HG03103 (cell line): Measurements from ENCODE around the gene SLCO3A1.

Experiments used
- ATAC-seq: cut with Tn5 transposase; IDR thresholded peaks from one replicate; pipeline ENCODE4 v1.9.1; 2021; ENCODE audit warnings: low read depth; ENCODE audit not compliant: unreplicated experiment

Gene SLCO3A1

DNA sequence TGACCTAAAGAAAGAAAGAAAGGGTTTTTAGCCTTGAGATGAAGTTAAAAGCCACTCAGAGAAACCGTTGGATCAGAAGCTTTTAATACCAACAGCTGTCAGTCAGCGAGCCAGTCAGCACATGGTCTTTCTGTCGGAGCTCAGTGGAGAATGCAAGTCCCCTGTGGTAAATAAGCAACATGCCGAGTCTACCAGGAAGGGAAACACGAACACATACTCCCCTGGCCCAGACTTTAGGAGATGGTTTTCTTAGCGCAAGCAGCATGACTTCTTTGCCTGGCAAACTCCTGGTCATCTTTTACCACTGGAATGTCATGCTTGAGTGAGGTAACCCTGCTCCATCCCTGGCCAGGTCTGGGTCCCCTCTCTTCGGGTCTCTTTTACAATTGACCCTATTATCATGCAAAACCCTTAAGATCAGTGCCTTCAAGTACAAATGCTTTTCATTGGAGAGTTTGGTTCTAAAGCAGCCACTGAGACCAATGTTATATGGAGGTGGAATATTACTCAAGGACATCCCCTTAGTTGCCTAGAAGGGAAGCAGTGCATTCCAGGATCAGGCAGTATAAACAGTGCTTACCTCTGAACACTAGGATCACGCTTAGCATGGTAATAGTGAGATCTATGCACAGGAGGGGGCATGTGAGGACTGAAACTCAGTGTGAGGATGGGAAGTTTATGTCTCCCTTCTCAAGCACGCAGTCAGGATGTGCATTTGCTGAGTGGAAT lies 28.2 kb downstream of the SLCO3A1 start:
- ATAC-seq, result no peak

- ATAC-seq, result no peak
Measured at GRCh38 chr15:91882858-91883586, 29.5 kb downstream of the SLCO3A1 start.

DNA sequence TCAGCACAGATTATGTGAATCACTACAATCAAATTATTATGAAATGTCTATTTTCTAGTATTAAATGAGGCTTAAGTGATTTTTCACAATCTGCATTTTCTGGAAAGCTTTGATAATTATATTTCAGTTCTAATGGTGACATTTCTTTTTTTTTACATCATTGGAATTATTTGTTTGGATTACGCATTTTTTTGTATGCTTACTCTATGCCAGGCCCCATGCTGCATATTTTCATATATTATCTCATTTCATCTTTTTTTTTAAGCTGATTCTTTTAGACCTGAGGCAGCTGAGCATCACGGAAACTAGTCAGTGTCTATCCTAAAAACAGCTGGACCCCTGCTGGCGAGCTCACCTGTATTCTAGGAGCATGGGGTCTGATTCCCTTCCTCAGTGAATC lies 31.1 kb downstream of the SLCO3A1 start:
- ATAC-seq, result no peak

- ATAC-seq, result no peak
Measured at GRCh38 chr15:91885054-91885453, 31.5 kb downstream of the SLCO3A1 start.

GRCh38 chr15:91885714-91886270 lies 32.3 kb downstream of the SLCO3A1 start:
- ATAC-seq, result no peak

- ATAC-seq, result no peak
Measured at GRCh38 chr15:91886878-91887277, 33.4 kb downstream of the SLCO3A1 start.

DNA sequence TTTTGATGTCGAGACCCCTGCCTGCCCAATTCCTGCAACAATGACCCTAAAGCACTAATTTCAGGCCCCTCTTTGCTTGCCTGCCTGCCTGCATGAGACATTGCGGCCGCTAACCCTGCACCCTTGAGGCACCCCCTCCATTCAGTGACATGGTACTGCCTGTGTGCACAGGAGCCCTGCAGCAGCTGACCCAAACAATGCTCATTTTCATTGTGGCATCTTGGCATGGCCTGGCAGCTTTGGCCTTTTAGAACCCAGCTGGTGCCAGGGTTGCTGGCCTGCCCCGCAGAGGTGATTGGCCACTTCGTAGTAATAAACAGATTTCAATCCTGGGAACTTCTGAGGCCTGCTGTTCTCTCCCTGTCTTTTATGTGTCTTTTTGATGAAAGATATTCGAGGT lies 33.8 kb downstream of the SLCO3A1 start:
- ATAC-seq, result no peak

DNA sequence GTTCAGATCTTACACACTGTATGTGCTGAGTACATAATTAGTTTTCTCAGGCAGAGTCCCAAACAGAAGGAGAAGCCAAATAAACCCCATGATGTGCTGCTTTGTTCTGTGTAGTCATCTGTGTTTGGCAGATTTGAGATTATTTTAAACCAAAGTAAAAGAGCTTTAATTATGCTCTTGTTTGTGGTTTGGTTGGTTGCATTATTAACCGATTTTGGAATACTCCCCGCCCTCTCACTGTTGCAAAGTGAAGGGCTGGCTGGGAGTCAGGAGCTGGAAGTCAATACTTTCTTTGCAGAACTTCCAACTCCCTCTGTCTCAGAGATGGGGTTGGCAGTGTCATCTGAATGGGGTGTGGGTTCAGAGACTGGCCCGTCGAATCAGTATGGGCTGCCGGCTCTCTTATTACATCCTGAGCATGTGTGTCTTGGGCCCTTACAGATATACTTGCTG lies 34.4 kb downstream of the SLCO3A1 start:
- ATAC-seq, result no peak

DNA sequence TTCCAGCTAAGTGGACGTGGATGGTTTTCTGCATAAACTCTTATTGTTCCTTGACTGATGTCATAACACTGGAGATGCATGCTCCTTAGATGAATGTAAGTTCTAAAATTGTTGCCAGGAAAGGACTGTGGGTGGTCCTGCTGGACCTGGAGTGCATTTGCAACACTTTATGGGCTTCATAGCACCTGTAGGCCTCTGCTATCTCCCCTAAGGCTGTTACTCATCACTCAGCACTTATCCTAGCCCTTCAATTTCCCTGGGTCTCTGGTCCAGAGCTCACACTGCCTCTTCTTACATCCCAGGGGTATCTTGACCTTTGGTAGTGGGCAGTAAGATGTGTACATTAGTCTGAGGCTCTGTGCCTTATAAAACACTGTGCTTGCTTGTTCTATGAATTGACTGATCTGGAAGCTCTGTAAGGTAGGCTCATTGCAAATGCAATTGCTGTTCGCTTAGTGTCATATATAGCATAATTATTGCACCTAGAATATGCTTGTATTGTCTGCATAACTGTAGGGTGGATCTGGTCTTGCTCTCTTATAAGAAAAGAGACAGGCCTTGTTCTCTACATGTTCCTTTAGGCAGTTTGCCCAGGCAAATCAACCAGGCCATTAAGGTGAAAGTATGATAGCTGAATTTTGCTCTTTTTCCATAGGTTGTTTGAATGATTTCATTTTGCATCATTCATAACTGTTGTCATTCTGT lies 35.8 kb downstream of the SLCO3A1 start:
- no peak for ATAC-seq

- no peak for ATAC-seq
Measured at GRCh38 chr15:91890614-91891013, 37.1 kb downstream of the SLCO3A1 start.

DNA sequence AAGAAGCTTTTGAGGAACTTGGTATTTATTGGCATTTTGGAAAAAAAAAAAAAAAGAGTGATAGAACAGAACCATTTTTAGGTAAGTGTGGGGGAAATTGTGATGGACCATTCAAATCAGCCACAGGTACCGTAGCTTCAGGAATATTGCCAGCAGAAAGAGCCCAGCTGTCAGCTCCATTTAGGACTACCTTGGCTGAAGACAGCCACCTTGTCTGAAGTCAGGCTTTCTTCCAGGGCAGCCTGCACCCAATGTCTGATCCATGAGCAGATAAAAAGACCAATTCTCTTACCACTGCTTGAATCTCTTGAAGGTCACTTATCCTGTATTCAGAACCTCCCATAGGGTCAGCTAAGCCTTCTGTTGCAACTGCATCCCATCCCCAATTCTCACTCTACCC lies 37.6 kb downstream of the SLCO3A1 start:
- no peak for ATAC-seq

DNA sequence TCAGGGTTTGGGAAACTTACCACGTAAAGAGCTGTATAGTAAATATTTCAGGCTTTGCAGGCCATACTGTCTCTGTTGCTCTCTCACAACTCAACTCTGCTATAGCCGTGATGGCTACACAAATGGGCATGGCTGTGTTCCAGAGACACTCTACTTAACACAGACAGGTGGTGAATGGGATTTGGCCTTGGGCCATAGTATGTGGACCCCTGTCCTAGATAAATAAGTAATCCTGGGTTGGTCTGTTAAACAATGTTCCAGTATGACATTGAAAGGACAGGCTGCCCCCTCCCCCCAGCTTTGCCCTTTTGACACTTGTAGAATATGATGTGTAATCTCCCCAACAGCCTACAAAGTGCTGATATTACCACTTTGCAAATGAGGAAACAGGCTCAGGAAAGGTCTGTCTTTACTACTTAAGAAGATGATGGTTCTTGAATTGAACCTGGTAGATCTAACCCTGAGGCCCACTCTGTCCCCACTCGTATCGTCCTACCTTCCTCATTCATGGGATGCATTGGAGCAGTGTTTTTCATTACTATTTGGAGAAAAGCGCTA lies 38.4 kb downstream of the SLCO3A1 start:
- ATAC-seq, result no peak

DNA sequence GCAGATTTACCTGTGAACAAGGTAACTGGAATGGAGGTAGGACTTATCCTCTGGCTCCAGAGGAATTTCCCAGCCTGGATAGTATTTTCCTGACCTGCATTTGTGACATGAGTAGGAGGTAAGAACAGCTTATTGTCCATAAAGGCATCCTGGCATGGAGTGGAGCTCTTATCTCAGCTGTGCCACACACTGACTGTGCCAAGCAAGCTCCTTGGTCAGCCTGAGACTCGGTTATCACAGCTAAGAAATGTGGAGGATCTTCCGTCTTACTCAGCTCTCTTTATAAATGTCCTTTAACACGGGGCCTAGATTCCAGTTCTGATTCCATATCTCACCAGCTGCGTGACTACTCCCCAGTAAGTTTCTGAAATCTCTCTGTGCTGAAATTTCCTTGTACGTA lies 38.9 kb downstream of the SLCO3A1 start:
- no peak for ATAC-seq

GRCh38 chr15:91894606-91895005 lies 41.1 kb downstream of the SLCO3A1 start:
- ATAC-seq, result no peak

DNA sequence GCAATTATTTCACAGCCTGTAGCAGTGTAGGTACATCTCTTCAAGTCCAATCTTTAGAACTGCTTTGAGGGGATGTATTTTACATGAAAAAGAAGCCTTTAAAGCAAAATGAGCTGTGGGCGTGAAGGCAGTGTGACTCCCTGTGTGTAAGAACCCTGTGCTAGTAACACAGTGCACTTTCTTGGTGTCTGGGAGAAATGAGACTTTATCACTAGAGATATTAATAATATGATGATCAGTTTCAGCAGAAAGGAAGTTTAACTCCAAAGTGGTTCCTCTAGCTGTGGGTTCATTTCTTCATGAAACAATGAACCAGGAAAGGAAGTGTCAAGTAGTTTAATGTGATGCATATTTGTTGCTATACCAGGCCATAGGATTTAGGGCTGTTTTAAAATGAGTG lies 41.5 kb downstream of the SLCO3A1 start:
- ATAC-seq, result no peak

GRCh38 chr15:91896341-91897055 lies 43.0 kb downstream of the SLCO3A1 start:
- no peak for ATAC-seq

DNA sequence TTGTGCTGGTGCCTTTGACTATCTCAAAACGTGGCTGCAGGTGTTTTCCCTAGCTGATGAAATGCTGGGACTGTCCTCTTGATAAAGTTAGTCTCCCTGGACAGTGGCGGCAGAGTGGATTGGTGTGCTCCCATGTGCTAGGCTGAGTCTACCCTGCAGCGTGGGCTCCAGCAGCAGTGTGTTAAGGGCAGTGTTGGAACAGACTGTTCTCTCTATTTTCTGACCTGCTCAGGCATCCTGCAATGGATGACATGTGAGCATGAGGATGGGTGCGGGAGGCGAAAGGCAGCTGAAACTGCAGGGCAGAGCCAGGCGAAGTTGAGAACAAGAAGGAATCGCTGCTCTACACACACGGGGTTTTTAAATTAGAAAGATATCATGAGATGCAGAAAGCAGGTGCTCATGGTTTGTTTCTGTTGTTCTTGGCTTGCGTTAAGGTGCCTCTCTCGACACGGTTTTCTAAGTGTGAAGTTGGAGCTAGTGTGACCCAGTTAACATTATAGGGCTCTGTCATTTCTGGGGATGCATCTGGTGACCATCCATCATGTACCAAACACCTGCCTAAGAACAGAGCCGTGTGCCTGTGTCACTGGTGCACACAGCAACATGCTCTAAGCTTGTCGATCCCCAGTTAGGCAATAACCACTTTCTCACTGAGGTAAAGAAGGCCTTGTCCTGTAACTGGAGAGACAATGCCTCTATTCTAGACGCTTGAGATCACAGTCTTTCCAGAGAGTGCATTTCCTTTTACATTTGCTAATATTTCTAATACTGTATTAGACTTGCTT lies 44.3 kb downstream of the SLCO3A1 start:
- ATAC-seq, result no peak

DNA sequence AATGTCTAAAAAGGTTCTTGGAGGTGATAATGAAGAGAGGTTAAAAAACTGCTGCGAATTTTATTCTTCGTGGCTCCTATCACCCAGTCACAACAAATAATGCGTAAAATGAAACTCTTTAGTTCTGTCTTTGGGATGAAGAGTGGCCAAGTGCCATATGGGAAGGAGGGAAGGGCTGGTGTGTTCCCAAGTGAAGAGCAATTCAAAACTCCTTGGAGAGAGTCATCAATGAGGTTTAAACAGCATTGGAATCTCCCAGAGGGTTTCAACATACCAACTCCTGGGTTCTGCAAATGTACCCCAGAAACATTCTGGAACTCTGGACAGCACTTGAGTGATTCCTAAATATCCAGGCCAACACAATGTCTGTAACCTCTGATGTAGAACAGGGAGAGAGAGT lies 45.3 kb downstream of the SLCO3A1 start:
- no peak for ATAC-seq

- no peak for ATAC-seq
Measured at GRCh38 chr15:91904942-91905341, 51.4 kb downstream of the SLCO3A1 start.

DNA sequence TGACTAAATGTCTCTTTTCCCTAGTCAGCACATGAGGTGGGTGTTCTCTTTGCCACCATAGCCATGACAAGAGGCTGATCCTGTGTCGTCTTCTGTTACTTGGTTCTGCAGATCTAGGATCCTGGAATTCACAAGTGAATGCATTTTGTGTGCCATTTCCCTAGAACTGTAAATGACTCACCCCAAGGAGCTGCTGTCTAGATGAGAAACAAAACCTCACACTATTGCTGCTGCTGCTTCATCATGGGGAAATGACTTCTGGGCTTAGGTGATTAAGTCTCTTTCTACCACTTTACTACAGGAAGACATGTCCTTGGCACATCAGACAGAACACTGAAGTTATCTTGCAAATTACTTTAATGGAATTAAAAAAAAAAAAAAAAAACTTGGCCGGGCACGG lies 54.9 kb downstream of the SLCO3A1 start:
- no peak for ATAC-seq
